Activated naive CD4-positive, alpha-beta T cell treated with anti-CD3 and anti-CD28 coated beads, Interleukin-2, amount 50 U/mL, for 16 hours (primary cell): Measurements from ENCODE around the gene PLCB3.
"Not testable (repeated sequence)": the region's sequence is repeated elsewhere in the genome, so short reads cannot be mapped to it uniquely, and the experiment has no call there.

Source experiments
- DNase-seq: peaks from one replicate; pipeline ENCODE4 v3.0.0-alpha.2; 2020

The PLCB3 gene

GRCh38 chr11:64238076-64238475 lies 13.3 kb upstream of the PLCB3 start:
- no peak for DNase-seq

GRCh38 chr11:64238999-64239398 lies 12.3 kb upstream of the PLCB3 start:
- DNase-seq: no peak

- DNase-seq: no peak
Measured at GRCh38 chr11:64239662-64240434, 11.5 kb upstream of the PLCB3 start.

- peak; percentile 98 for DNase-seq
Measured at GRCh38 chr11:64240435-64241240, 10.7 kb upstream of the PLCB3 start, which contains the start of gene FKBP2. Gene FKBP2 (plus strand): TSS chr11:64241095. CDS start chr11:64242388, 1,293 bp downstream.

GRCh38 chr11:64241241-64241490 lies 10.2 kb upstream of the PLCB3 start:
- DNase-seq: no peak

GRCh38 chr11:64241491-64242374 lies 9.6 kb upstream of the PLCB3 start:
- DNase-seq: peak; percentile 99

- DNase-seq: no peak
Measured at GRCh38 chr11:64243236-64243854, 8.0 kb upstream of the PLCB3 start.

GRCh38 chr11:64244107-64244506 lies 7.2 kb upstream of the PLCB3 start:
- no peak for DNase-seq

GRCh38 chr11:64244966-64245365 lies 6.4 kb upstream of the PLCB3 start:
- DNase-seq: no peak

- DNase-seq: no peak
Measured at GRCh38 chr11:64245401-64245796, 5.9 kb upstream of the PLCB3 start.

GRCh38 chr11:64245797-64246620 lies 5.3 kb upstream of the PLCB3 start:
- DNase-seq: peak; percentile 87

- not testable (repeated sequence) for DNase-seq
Measured at GRCh38 chr11:64246621-64246870, 4.8 kb upstream of the PLCB3 start.

GRCh38 chr11:64246871-64247728 lies 4.2 kb upstream of the PLCB3 start, which contains the start of gene PPP1R14B:
Gene PPP1R14B (minus strand): TSS chr11:64246943. CDS start chr11:64246673, 270 bp downstream.
- peak; percentile 89 for DNase-seq

- DNase-seq: no peak
Measured at GRCh38 chr11:64247729-64248531, 3.4 kb upstream of the PLCB3 start.

GRCh38 chr11:64248578-64248977 lies 2.8 kb upstream of the PLCB3 start:
- DNase-seq: no peak

- no peak for DNase-seq
Measured at GRCh38 chr11:64249038-64249437, 2.3 kb upstream of the PLCB3 start.

GRCh38 chr11:64249563-64250414 lies 1.5 kb upstream of the PLCB3 start:
- DNase-seq: no peak

- no peak for DNase-seq
Measured at GRCh38 chr11:64250415-64251015, 815 bp upstream of the PLCB3 start.

GRCh38 chr11:64251753-64252002 lies 348 bp downstream of the PLCB3 start:
- DNase-seq: no peak
